22Rv1 (cell line): ENCODE data around the gene COL4A2.

Experiments
- ZFX ChIP-seq: fragments of 450-650 bp; IDR thresholded peaks from 2 replicates; pipeline ENCODE4 v1.6.1; 2017; ENCODE audit warnings: antibody characterized with exemption, borderline replicate concordance
- TF ChIP-seq, protein P1 (sequence below): fragments of 450-650 bp; IDR thresholded peaks from 2 replicates; pipeline ENCODE4 v1.5.1; 2017; ENCODE audit warnings: mild to moderate bottlenecking

DNA sequence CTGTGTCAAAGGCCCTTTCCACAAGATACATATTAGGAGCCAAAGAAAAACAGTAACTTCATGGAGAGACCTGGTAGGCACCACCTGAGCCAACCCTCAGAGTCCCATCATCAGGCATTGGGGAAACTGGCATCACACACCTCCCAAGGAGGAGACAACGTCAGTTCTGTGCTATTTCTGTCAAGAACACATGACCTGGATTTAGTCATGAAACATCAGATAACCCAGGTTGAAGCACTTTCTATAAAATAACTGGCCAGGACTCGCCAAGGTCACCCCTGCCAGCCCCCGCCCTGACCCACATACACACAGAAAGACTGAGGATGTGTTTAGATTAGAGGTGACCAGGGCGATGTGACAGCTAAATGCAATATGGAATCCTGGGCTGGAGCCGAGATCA is 35.8 kb upstream of the COL4A2 start:
- TF ChIP-seq, protein P1, sequence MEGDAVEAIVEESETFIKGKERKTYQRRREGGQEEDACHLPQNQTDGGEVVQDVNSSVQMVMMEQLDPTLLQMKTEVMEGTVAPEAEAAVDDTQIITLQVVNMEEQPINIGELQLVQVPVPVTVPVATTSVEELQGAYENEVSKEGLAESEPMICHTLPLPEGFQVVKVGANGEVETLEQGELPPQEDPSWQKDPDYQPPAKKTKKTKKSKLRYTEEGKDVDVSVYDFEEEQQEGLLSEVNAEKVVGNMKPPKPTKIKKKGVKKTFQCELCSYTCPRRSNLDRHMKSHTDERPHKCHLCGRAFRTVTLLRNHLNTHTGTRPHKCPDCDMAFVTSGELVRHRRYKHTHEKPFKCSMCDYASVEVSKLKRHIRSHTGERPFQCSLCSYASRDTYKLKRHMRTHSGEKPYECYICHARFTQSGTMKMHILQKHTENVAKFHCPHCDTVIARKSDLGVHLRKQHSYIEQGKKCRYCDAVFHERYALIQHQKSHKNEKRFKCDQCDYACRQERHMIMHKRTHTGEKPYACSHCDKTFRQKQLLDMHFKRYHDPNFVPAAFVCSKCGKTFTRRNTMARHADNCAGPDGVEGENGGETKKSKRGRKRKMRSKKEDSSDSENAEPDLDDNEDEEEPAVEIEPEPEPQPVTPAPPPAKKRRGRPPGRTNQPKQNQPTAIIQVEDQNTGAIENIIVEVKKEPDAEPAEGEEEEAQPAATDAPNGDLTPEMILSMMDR: no peak
- TF ChIP-seq ZFX: no peak
